ENCODE data around the gene AWAT1. TPM values are rescaled to one million over a fixed set of nuclear protein-coding genes. Genes with fewer than 3 reads are reported as not detected.

The AWAT1 gene
- total RNA-seq, 1 experiment from 2014 or later, result not detected

GRCh38 chrX:70244881-70245280 is 10.4 kb downstream of the AWAT1 start:
- Histone ChIP-seq H3K79me2 (ENCODE audit: low read depth) (no peaks in the 10 kb centered on the region), H3K27me3 (ENCODE audit: insufficient read depth, low read depth) (no peaks in the 10 kb centered on the region), H3K9me3 (ENCODE audit: insufficient read depth, low read depth) (no peaks in the 10 kb centered on the region), H3F3A (ENCODE audit: insufficient read depth, low read depth) (no peaks in the 10 kb centered on the region), H3K36me3 (ENCODE audit: low read depth) (no peaks in the 10 kb centered on the region), H4K20me1 (ENCODE audit: insufficient read depth) (no peaks in the 10 kb centered on the region), H3K27ac (no peak overlapping the region), H3K4me3 (no peak overlapping the region), H3K4me1 (replicated peaks; ENCODE audit: insufficient read depth) (no peaks in the 10 kb centered on the region), H3K4me2 (no peak overlapping the region), H2AFZ (no peak overlapping the region), H3K9me2 (ENCODE audit: insufficient read depth) (no peaks in the 10 kb centered on the region)
- TF ChIP-seq EZH2 (IDR thresholded peaks at IDR 0.05; ENCODE audit: low read depth) (no peak), CTCF (conservative IDR thresholded peaks at IDR 0.05) (no peak)
- intact Hi-C loops (cut with micrococcal nuclease; ENCODE audit: unreplicated experiment), result no loop called here
- POLR2A ChIA-PET (ENCODE audit: unreplicated experiment), result no interaction called here
- no TSS peak for BruUV-seq (replicated peaks)
- DNase-seq, result no peak
- CTCF ChIA-PET, result no interaction called here

- Histone ChIP-seq H3K36me3 (ENCODE audit: low read depth) (no peaks in the 10 kb centered on the region), H3K79me2 (ENCODE audit: low read depth) (no peaks in the 10 kb centered on the region), H3F3A (ENCODE audit: insufficient read depth, low read depth) (no peaks in the 10 kb centered on the region), H3K27ac (no peak overlapping the region), H3K4me2 (no peak overlapping the region), H4K20me1 (ENCODE audit: insufficient read depth) (no peaks in the 10 kb centered on the region), H3K27me3 (ENCODE audit: insufficient read depth, low read depth) (no peaks in the 10 kb centered on the region), H3K9me2 (ENCODE audit: insufficient read depth) (no peaks in the 10 kb centered on the region), H3K9me3 (ENCODE audit: insufficient read depth, low read depth) (no peaks in the 10 kb centered on the region), H3K4me3 (no peak overlapping the region), H2AFZ (no peak overlapping the region), H3K4me1 (replicated peaks; ENCODE audit: insufficient read depth) (no peaks in the 10 kb centered on the region)
- no peak for TF ChIP-seq CTCF (conservative IDR thresholded peaks at IDR 0.05)
- TF ChIP-seq EZH2 (IDR thresholded peaks at IDR 0.05; ENCODE audit: low read depth), result no peak
- CTCF ChIA-PET, result no interaction called here
- DNase-seq, result no peak
- BruUV-seq (replicated peaks), result no TSS peak
- POLR2A ChIA-PET (ENCODE audit: unreplicated experiment), result no interaction called here
- intact Hi-C loops (cut with micrococcal nuclease; ENCODE audit: unreplicated experiment), result no loop called here
These were observed 12.8 kb downstream of the AWAT1 start for GRCh38 chrX:70247252-70247651.

- POLR2A ChIA-PET (ENCODE audit: unreplicated experiment), result interaction anchor here (0.6 kb wide), 1 partner anchor 119 kb away, joined by 3 read pairs; the partner anchor contains the start of gene IGBP1
- Histone ChIP-seq H3K9me3 (ENCODE audit: insufficient read depth, low read depth) (no peaks in the 10 kb centered on the region; the same call in 1 of the 2 replicates), H3K27ac (no peak overlapping the region), H4K20me1 (ENCODE audit: insufficient read depth) (no peaks in the 10 kb centered on the region), H3K9me2 (ENCODE audit: insufficient read depth) (no peaks in the 10 kb centered on the region), H3K36me3 (ENCODE audit: low read depth) (no peaks in the 10 kb centered on the region), H3K4me2 (no peak overlapping the region), H3K27me3 (ENCODE audit: insufficient read depth, low read depth) (no peaks in the 10 kb centered on the region), H2AFZ (no peak overlapping the region), H3K79me2 (ENCODE audit: low read depth) (no peaks in the 10 kb centered on the region), H3F3A (ENCODE audit: insufficient read depth, low read depth) (0 out of 2 replicates have a peak, but pooled peaks cover 3% of the 10 kb centered on the region), H3K4me3 (no peak overlapping the region), H3K4me1 (replicated peaks; ENCODE audit: insufficient read depth) (peaks cover 24% of the 10 kb centered on the region)
- TF ChIP-seq CTCF (conservative IDR thresholded peaks at IDR 0.05) (no peak), EZH2 (IDR thresholded peaks at IDR 0.05; ENCODE audit: low read depth) (no peak)
- intact Hi-C loops (cut with micrococcal nuclease; ENCODE audit: unreplicated experiment), result no loop called here
- CTCF ChIA-PET, result no interaction called here
- no TSS peak for BruUV-seq (replicated peaks)
- DNase-seq, result no peak
These were observed 18.0 kb downstream of the AWAT1 start for GRCh38 chrX:70252491-70252890.

All from PC-9 (cell line).